ENCODE measurements around the gene CGB8.
A peak's percentile ranks its signal among the peaks of the same experiment; 100 is the strongest.

CGB8 gene

DNA sequence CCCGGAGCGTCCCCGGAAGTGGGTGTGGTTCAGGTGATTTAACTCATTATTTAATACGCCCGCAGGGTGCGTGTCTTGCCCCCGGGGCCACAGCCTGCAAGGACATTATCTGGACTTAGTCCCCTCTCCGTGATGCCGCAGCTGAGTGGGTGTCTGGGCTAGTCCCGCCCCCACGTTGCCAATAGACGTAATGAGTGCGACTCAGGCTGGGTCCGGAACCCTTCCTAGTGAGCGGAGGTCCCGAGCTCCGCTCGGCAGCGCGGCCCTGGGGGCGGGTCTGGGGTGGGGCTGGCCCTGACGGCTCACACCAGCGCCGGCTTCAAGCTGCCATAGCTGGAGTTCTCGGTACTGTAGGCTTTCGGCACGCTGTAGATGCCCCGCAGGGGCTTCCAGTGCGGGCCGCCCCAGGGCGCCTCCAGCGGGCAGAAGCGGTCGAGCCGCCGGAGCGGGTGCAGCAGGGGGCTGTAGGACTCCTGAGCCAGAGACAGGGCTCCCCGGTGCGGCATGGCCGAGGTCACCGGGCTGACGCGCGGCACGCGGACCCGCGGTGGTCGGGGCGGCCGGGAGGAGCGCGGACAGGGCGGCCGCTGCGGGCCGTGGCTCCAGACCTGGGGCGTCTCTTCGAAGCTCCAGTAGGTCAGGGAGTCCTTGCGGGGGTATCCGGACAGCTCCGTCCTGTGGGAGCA, 31.1 kb downstream of the CGB8 start (continued):
- TF ChIP-seq, protein P1, sequence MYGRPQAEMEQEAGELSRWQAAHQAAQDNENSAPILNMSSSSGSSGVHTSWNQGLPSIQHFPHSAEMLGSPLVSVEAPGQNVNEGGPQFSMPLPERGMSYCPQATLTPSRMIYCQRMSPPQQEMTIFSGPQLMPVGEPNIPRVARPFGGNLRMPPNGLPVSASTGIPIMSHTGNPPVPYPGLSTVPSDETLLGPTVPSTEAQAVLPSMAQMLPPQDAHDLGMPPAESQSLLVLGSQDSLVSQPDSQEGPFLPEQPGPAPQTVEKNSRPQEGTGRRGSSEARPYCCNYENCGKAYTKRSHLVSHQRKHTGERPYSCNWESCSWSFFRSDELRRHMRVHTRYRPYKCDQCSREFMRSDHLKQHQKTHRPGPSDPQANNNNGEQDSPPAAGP (tag by site-specific recombination; IDR thresholded peaks at IDR 0.05): no peak
- TF ChIP-seq ZNF132 (tag by site-specific recombination; IDR thresholded peaks at IDR 0.05; ENCODE audit: borderline replicate concordance): no peak
- peak; percentile 80 for TF ChIP-seq EGR2 (tag by site-specific recombination; IDR thresholded peaks at IDR 0.05; ENCODE audit: low read depth)
- no peak for TF ChIP-seq TRIM28 (IDR thresholded peaks at IDR 0.05; ENCODE audit: borderline replicate concordance, low read length)
- TF ChIP-seq ZNF600 (tag by site-specific recombination; IDR thresholded peaks at IDR 0.05): peak; percentile 64
- TF ChIP-seq ZNF302 (tag by site-specific recombination; IDR thresholded peaks at IDR 0.05; ENCODE audit: low read depth): no peak
- no peak for TF ChIP-seq ZFP3 (tag by site-specific recombination; IDR thresholded peaks at IDR 0.05; ENCODE audit: low read depth)
- peak; percentile 54; the same call in 1 of the 2 replicates for TF ChIP-seq KLF7 (tag by site-specific recombination; IDR thresholded peaks at IDR 0.05; ENCODE audit: borderline replicate concordance)
- peak; percentile 81 for TF ChIP-seq KLF10 (tag by site-specific recombination; IDR thresholded peaks at IDR 0.05)
- TF ChIP-seq ZNF292 (tag by site-specific recombination; IDR thresholded peaks at IDR 0.05; ENCODE audit: borderline replicate concordance, low read depth): no peak
- TF ChIP-seq, protein P2, sequence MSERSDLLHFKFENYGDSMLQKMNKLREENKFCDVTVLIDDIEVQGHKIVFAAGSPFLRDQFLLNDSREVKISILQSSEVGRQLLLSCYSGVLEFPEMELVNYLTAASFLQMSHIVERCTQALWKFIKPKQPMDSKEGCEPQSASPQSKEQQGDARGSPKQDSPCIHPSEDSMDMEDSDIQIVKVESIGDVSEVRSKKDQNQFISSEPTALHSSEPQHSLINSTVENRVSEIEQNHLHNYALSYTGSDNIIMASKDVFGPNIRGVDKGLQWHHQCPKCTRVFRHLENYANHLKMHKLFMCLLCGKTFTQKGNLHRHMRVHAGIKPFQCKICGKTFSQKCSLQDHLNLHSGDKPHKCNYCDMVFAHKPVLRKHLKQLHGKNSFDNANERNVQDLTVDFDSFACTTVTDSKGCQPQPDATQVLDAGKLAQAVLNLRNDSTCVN (tag by site-specific recombination; optimal IDR thresholded peaks at IDR 0.05): peak; percentile 43
- TF ChIP-seq ZNF366 (tag by site-specific recombination; conservative IDR thresholded peaks at IDR 0.05): no peak
- no peak for TF ChIP-seq ZNF544 (tag by site-specific recombination; IDR thresholded peaks at IDR 0.05)

- TF ChIP-seq ZNF585B (tag by site-specific recombination; IDR thresholded peaks at IDR 0.05) (no peak), EGR2 (tag by site-specific recombination; IDR thresholded peaks at IDR 0.05; ENCODE audit: low read depth) (no peak), ZNF138 (tag by site-specific recombination; IDR thresholded peaks at IDR 0.05; ENCODE audit: borderline replicate concordance) (no peak), ATF2 (tag by site-specific recombination; IDR thresholded peaks at IDR 0.05; ENCODE audit: low read depth) (no peak), INSM2 (tag by site-specific recombination; IDR thresholded peaks at IDR 0.05) (no peak)
- TF ChIP-seq, protein P3, sequence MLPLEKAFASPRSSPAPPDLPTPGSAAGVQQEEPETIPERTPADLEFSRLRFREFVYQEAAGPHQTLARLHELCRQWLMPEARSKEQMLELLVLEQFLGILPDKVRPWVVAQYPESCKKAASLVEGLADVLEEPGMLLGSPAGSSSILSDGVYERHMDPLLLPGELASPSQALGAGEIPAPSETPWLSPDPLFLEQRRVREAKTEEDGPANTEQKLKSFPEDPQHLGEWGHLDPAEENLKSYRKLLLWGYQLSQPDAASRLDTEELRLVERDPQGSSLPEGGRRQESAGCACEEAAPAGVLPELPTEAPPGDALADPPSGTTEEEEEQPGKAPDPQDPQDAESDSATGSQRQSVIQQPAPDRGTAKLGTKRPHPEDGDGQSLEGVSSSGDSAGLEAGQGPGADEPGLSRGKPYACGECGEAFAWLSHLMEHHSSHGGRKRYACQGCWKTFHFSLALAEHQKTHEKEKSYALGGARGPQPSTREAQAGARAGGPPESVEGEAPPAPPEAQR (tag by site-specific recombination; IDR thresholded peaks at IDR 0.05): no peak
- CTCF ChIA-PET: interaction anchor here (0.5 to 3.1 kb wide), 9 partner anchors 9 to 229 kb away, joined by 3 to 26 read pairs (median 4); partner anchors contain the start of gene CGB2
- POLR2A ChIA-PET: interaction anchor here (0.6 to 1.5 kb wide), 2 partner anchors 24 to 1582 kb away, joined by 7 to 8 read pairs; partner anchors contain the start of genes GYS1 and RUVBL2
Observed at GRCh38 chr19:49017041-49017665, 31.8 kb downstream of the CGB8 start, which contains the start of gene LHB. Gene LHB (minus strand): TSS chr19:49017091. CDS start chr19:49017081, 10 bp downstream.

More at GRCh38 chr19:49017041-49017665, 31.8 kb downstream of the CGB8 start, which contains the start of gene LHB:
- Histone ChIP-seq H3K9me3 (ENCODE audit: control insufficient read depth, insufficient read depth, low read depth, low read length) (no peaks in the 10 kb centered on the region), H3K4me1 (ENCODE audit: control insufficient read depth, insufficient read depth, low read length) (peaks cover 8% of the 10 kb centered on the region), H3K36me3 (ENCODE audit: control insufficient read depth in 2 of 2, insufficient read depth in 1 of 2, low read length in 2 of 2) (peaks cover 11 to 38% of the 10 kb centered on the region in 2 experiments; a peak in 2 of 3 replicates), H3K4me3 (ENCODE audit: low read depth, low read length) (peak within 1 kb of the TSS; percentile 24), H3K27ac (ENCODE audit: extremely low read depth, low read depth, low read length) (no peak within 1 kb of the TSS; the same call in 1 of the 2 replicates)
